HG02840 (cell line): ENCODE results near the gene APBB2.

Experiments used
- ATAC-seq: cut with Tn5 transposase; IDR thresholded peaks from one replicate; pipeline ENCODE4 v1.9.1; 2021; ENCODE audit warnings: mild to moderate bottlenecking, moderate library complexity, moderate number of reproducible peaks; ENCODE audit not compliant: unreplicated experiment, low FRiP score

The APBB2 gene

GRCh38 chr4:40811956-40812355, 402.4 kb downstream of the APBB2 start:
- ATAC-seq = no peak

- ATAC-seq = no peak
These were observed 405.4 kb downstream of the APBB2 start for GRCh38 chr4:40808926-40809457.

GRCh38 chr4:40804598-40804997, 409.7 kb downstream of the APBB2 start:
- no peak for ATAC-seq

- no peak for ATAC-seq
These were observed 414.3 kb downstream of the APBB2 start for GRCh38 chr4:40800064-40800463.

- no peak for ATAC-seq
These were observed 424.6 kb downstream of the APBB2 start for GRCh38 chr4:40789771-40790170.

GRCh38 chr4:40789031-40789430, 425.3 kb downstream of the APBB2 start:
- ATAC-seq = no peak

GRCh38 chr4:40788331-40788730, 426.0 kb downstream of the APBB2 start:
- ATAC-seq = no peak

- ATAC-seq = no peak
These were observed 428.6 kb downstream of the APBB2 start for GRCh38 chr4:40785727-40786126.

GRCh38 chr4:40782876-40783275, 431.5 kb downstream of the APBB2 start:
- ATAC-seq = no peak

GRCh38 chr4:40778090-40778489, 436.3 kb downstream of the APBB2 start:
- no peak for ATAC-seq

- no peak for ATAC-seq
These were observed 445.1 kb downstream of the APBB2 start for GRCh38 chr4:40769266-40769665.

- peak; percentile 98 for ATAC-seq
These were observed 451.1 kb downstream of the APBB2 start for GRCh38 chr4:40763228-40763716.
